Activated CD8-positive, alpha-beta memory T cell treated with anti-CD3 and anti-CD28 coated beads, Interleukin-2, amount 50 U/mL, for 4 hours (primary cell): Measurements from ENCODE around the gene INTS11.

ENCODE experiments used
- DNase-seq: peaks from one replicate; pipeline ENCODE4 v3.0.0-alpha.2; 2020

The INTS11 gene

GRCh38 chr1:1296070-1297061, 28.1 kb downstream of the INTS11 start:
- no peak for DNase-seq

- DNase-seq, result no peak
Observed at GRCh38 chr1:1295154-1295923, 29.1 kb downstream of the INTS11 start.

- no peak for DNase-seq
Observed at GRCh38 chr1:1294250-1294890, 30.1 kb downstream of the INTS11 start.

- no peak for DNase-seq
Observed at GRCh38 chr1:1293263-1294249, 30.9 kb downstream of the INTS11 start.

- DNase-seq, result no peak
Observed at GRCh38 chr1:1292851-1293250, 31.6 kb downstream of the INTS11 start.

GRCh38 chr1:1292442-1292779, 32.0 kb downstream of the INTS11 start:
- DNase-seq, result no peak

- peak; percentile 72 for DNase-seq
Observed at GRCh38 chr1:1291548-1292441, 32.7 kb downstream of the INTS11 start.

- DNase-seq, result no peak
Observed at GRCh38 chr1:1291023-1291528, 33.4 kb downstream of the INTS11 start.

- peak; percentile 66 for DNase-seq
Observed at GRCh38 chr1:1290238-1290731, 34.2 kb downstream of the INTS11 start.

- no peak for DNase-seq
Observed at GRCh38 chr1:1287288-1288110, 37.0 kb downstream of the INTS11 start.

GRCh38 chr1:1286313-1287261, 37.9 kb downstream of the INTS11 start:
- no peak for DNase-seq

- no peak for DNase-seq
Observed at GRCh38 chr1:1285611-1286311, 38.7 kb downstream of the INTS11 start.

- DNase-seq, result no peak
Observed at GRCh38 chr1:1285102-1285571, 39.3 kb downstream of the INTS11 start.

GRCh38 chr1:1284221-1285101, 40.0 kb downstream of the INTS11 start:
- DNase-seq, result no peak

GRCh38 chr1:1283821-1284220, 40.6 kb downstream of the INTS11 start:
- no peak for DNase-seq

GRCh38 chr1:1282998-1283397, 41.5 kb downstream of the INTS11 start:
- DNase-seq, result no peak
